ENCODE measurements around the gene ACRBP. TPM values are rescaled to one million over a fixed set of nuclear protein-coding genes. Genes with fewer than 3 reads are reported as not detected.

ACRBP gene
- polyA plus RNA-seq, 1 donor from 2014 or later: 1.6 TPM

DNA sequence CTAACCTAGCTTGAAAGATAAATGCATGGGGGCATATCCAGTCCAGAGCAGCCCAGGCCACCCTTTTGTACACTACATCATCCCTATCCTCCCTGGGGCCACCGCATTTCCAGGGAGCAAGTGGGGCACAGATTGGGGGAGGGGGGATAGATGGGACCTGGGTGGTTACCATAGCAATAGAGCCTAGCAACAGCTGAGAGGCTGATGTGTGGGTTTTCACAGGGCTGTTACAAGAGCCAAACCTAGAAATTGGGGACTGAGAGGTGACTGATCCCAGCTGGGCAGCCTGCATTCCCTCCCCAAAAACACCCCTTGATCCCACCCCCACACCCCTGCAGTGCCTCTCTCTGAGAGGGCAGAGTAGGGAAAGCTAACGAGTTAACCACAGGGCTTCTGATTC is 45.7 kb upstream of the ACRBP start:
- Histone ChIP-seq H3K36me3 (ENCODE audit: insufficient read depth, low read length) (no peaks in the 10 kb centered on the region), H3K27me3 (ENCODE audit: insufficient read depth, low read depth, low read length) (no peaks in the 10 kb centered on the region), H3K4me2 (ENCODE audit: low read length) (no peak overlapping the region), H2AFZ (ENCODE audit: low read depth, low read length) (no peak overlapping the region), H3K9ac (ENCODE audit: low read length) (no peak overlapping the region), H3F3A (ENCODE audit: insufficient read depth, low read length, poor library complexity, severe bottlenecking) (no peaks in the 10 kb centered on the region), H3K9me2 (ENCODE audit: insufficient read depth, low read length) (no peaks in the 10 kb centered on the region), H3K4me3 (ENCODE audit: low read length) (no peak overlapping the region), H4K20me1 (ENCODE audit: insufficient read depth) (no peaks in the 10 kb centered on the region), H3K79me2 (replicated peaks; ENCODE audit: insufficient read depth, low read length) (peaks cover 19% of the 10 kb centered on the region), H3K9me3 (ENCODE audit: low read length) (no peaks in the 10 kb centered on the region), H3K27ac (ENCODE audit: low read length) (no peak overlapping the region)
- TF ChIP-seq MXI1 (conservative IDR thresholded peaks at IDR 0.05; ENCODE audit: poor library complexity, severe bottlenecking) (no peak), CTCF (IDR thresholded peaks at IDR 0.05; ENCODE audit: poor library complexity, severe bottlenecking) (no peak), TAF1 (IDR thresholded peaks at IDR 0.05; ENCODE audit: low read depth) (no peak), RAD21 (conservative IDR thresholded peaks at IDR 0.05) (no peak), SMC3 (conservative IDR thresholded peaks at IDR 0.05; ENCODE audit: poor library complexity) (no peak), EZH2 (IDR thresholded peaks at IDR 0.05; ENCODE audit: borderline replicate concordance, insufficient read depth, low read length, poor library complexity, severe bottlenecking) (no peak), POLR2AphosphoS5 (IDR thresholded peaks at IDR 0.05) (no peak), EP300 (conservative IDR thresholded peaks at IDR 0.05; ENCODE audit: poor library complexity, severe bottlenecking) (no peak)
- TF ChIP-seq, protein P1, sequence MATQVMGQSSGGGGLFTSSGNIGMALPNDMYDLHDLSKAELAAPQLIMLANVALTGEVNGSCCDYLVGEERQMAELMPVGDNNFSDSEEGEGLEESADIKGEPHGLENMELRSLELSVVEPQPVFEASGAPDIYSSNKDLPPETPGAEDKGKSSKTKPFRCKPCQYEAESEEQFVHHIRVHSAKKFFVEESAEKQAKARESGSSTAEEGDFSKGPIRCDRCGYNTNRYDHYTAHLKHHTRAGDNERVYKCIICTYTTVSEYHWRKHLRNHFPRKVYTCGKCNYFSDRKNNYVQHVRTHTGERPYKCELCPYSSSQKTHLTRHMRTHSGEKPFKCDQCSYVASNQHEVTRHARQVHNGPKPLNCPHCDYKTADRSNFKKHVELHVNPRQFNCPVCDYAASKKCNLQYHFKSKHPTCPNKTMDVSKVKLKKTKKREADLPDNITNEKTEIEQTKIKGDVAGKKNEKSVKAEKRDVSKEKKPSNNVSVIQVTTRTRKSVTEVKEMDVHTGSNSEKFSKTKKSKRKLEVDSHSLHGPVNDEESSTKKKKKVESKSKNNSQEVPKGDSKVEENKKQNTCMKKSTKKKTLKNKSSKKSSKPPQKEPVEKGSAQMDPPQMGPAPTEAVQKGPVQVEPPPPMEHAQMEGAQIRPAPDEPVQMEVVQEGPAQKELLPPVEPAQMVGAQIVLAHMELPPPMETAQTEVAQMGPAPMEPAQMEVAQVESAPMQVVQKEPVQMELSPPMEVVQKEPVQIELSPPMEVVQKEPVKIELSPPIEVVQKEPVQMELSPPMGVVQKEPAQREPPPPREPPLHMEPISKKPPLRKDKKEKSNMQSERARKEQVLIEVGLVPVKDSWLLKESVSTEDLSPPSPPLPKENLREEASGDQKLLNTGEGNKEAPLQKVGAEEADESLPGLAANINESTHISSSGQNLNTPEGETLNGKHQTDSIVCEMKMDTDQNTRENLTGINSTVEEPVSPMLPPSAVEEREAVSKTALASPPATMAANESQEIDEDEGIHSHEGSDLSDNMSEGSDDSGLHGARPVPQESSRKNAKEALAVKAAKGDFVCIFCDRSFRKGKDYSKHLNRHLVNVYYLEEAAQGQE (IDR thresholded peaks at IDR 0.05; ENCODE audit: borderline replicate concordance): no peak

DNA sequence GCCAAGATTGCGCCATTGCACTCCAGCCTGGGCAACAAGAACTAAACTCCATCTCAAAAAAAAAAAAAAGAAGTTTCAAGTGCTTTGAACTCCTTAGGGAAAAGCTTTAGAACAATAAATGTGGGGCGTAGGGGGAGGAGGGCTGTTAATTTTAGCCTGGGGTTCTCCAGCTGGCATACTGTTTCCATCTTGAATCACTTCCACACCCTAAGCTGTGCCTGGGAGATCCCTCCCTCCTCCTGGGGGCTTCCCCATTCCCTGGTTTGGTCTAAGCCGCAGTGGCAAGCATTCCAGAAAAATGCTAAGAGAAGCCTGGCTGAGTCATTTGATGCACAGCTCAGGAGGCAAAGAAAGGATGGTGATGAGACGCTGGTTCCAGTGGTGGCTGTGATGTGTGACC is 44.2 kb upstream of the ACRBP start:
- H3K9me3 ChIP-seq (ENCODE audit: low read length): no peaks in the 10 kb centered on the region
- no peak overlapping the region for H2AFZ ChIP-seq (ENCODE audit: low read depth, low read length)
- H3K9ac ChIP-seq (ENCODE audit: low read length): no peak overlapping the region
- no peaks in the 10 kb centered on the region for H3K36me3 ChIP-seq (ENCODE audit: insufficient read depth, low read length)
- no peak overlapping the region for H3K4me2 ChIP-seq (ENCODE audit: low read length)
- TF ChIP-seq CTCF (IDR thresholded peaks at IDR 0.05; ENCODE audit: poor library complexity, severe bottlenecking) (no peak), POLR2AphosphoS5 (IDR thresholded peaks at IDR 0.05) (no peak), SMC3 (conservative IDR thresholded peaks at IDR 0.05; ENCODE audit: poor library complexity) (no peak), TAF1 (IDR thresholded peaks at IDR 0.05; ENCODE audit: low read depth) (no peak), EP300 (conservative IDR thresholded peaks at IDR 0.05; ENCODE audit: poor library complexity, severe bottlenecking) (no peak), MXI1 (conservative IDR thresholded peaks at IDR 0.05; ENCODE audit: poor library complexity, severe bottlenecking) (no peak), RAD21 (conservative IDR thresholded peaks at IDR 0.05) (no peak), EZH2 (IDR thresholded peaks at IDR 0.05; ENCODE audit: borderline replicate concordance, insufficient read depth, low read length, poor library complexity, severe bottlenecking) (no peak)
- TF ChIP-seq, protein P1 (IDR thresholded peaks at IDR 0.05; ENCODE audit: borderline replicate concordance): no peak
- no peaks in the 10 kb centered on the region for H3K27me3 ChIP-seq (ENCODE audit: insufficient read depth, low read depth, low read length)
- H3K9me2 ChIP-seq (ENCODE audit: insufficient read depth, low read length): no peaks in the 10 kb centered on the region
- H3F3A ChIP-seq (ENCODE audit: insufficient read depth, low read length, poor library complexity, severe bottlenecking): no peaks in the 10 kb centered on the region
- no peaks in the 10 kb centered on the region for H4K20me1 ChIP-seq (ENCODE audit: insufficient read depth)
- H3K4me3 ChIP-seq (ENCODE audit: low read length): no peak overlapping the region
- no peak overlapping the region for H3K27ac ChIP-seq (ENCODE audit: low read length)
- H3K79me2 ChIP-seq (replicated peaks; ENCODE audit: insufficient read depth, low read length): peaks cover 33% of the 10 kb centered on the region

Data from neural cell (in vitro differentiated cells).